Measurements from ENCODE around the gene MMS22L. TPM values are rescaled to one million over a fixed set of nuclear protein-coding genes. Genes with fewer than 3 reads are reported as not detected.

The MMS22L gene
- total RNA-seq, 1 donor from 2014 or later = 7.6 TPM

DNA sequence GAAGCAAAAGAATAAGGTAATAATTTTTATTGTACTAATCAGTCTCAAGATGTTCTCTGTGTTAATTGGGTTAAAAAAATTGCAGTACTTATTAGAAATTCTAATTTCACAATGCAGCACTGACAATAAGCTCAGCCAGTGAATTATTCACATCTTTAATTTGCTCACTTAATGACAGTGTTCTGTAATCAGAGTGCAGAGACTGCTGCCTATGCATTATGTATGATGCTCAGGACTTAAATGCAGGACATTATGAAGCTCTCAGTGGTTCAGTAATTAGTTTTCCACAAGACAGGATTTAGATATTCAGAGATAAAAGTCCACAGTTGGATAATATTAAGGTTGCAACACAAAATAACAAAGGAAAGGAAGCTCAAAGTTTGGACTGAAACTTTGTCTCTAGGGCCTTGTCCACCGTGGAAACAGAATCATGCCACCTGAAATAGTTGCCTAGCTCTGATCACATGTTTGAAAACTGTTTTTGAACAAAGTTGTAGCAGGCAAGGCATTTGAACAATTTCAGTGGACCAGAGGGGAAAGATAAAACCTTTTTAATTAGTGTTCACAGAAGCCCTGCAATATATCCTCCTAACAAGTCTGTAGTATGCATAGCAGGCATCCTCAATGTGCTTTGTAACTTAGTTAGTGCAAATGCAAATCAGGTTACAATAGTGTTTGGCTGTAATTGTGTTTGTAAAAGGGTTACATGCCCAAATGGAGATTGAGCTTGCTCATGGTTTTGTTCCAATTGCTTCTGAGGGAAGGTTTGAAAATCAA, 23.7 kb upstream of the MMS22L start:
- peaks cover 15% of the 10 kb centered on the region for H3K27me3 Mint-ChIP-seq (ENCODE audit: low read depth)
- no peaks in the 10 kb centered on the region for H3K36me3 Mint-ChIP-seq (ENCODE audit: low read depth)
- H3K27ac Mint-ChIP-seq (ENCODE audit: unreplicated experiment) = no peak overlapping the region
- no peaks in the 10 kb centered on the region for H3K9me3 Mint-ChIP-seq (ENCODE audit: low read depth)
- no peak for DNase-seq (ENCODE audit: low spot score)
- no peak overlapping the region for H3K4me3 Mint-ChIP-seq (ENCODE audit: unreplicated experiment)
- H3K4me1 Mint-ChIP-seq (ENCODE audit: low read depth) = no peaks in the 10 kb centered on the region
- TF ChIP-seq, protein P1, sequence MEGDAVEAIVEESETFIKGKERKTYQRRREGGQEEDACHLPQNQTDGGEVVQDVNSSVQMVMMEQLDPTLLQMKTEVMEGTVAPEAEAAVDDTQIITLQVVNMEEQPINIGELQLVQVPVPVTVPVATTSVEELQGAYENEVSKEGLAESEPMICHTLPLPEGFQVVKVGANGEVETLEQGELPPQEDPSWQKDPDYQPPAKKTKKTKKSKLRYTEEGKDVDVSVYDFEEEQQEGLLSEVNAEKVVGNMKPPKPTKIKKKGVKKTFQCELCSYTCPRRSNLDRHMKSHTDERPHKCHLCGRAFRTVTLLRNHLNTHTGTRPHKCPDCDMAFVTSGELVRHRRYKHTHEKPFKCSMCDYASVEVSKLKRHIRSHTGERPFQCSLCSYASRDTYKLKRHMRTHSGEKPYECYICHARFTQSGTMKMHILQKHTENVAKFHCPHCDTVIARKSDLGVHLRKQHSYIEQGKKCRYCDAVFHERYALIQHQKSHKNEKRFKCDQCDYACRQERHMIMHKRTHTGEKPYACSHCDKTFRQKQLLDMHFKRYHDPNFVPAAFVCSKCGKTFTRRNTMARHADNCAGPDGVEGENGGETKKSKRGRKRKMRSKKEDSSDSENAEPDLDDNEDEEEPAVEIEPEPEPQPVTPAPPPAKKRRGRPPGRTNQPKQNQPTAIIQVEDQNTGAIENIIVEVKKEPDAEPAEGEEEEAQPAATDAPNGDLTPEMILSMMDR (IDR thresholded peaks at IDR 0.05) = no peak

DNA sequence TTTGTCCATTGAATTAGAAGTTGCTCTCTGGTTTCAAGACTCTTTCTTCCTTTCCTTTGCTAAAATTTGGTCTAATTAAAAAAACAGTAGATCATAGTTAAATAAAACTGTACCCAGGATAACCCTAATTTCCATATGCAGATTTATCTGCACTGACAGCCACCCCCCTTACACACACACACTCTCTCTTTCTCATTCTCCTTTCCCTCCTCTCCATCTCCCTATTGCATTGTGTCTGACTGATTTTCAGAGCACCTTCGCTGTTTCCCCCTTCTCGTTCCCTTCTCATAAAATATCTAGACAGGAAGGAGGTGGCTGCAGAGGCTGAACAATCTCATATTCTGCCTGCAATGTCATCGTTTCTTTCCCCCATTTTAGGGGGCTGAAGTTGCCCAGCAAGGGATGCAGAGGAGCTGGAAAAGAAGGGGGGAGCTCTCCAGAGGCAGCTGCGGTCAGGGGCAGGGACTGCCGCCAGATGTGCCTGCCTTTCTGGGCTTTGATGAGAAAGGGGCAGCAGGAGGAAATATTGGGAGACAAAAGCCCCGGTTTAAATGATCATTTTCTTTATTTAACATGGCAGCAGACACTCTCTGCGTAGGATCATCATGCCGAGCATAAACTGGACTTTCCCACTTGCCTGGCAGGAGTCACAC, 22.5 kb upstream of the MMS22L start:
- H3K4me3 Mint-ChIP-seq (ENCODE audit: unreplicated experiment) = no peak overlapping the region
- H3K36me3 Mint-ChIP-seq (ENCODE audit: low read depth) = no peaks in the 10 kb centered on the region
- H3K4me1 Mint-ChIP-seq (ENCODE audit: low read depth) = no peaks in the 10 kb centered on the region
- TF ChIP-seq, protein P1 (IDR thresholded peaks at IDR 0.05) = no peak
- DNase-seq (ENCODE audit: low spot score) = no peak
- peaks cover 18% of the 10 kb centered on the region for H3K27me3 Mint-ChIP-seq (ENCODE audit: low read depth)
- H3K9me3 Mint-ChIP-seq (ENCODE audit: low read depth) = no peaks in the 10 kb centered on the region
- H3K27ac Mint-ChIP-seq (ENCODE audit: unreplicated experiment) = no peak overlapping the region

DNA sequence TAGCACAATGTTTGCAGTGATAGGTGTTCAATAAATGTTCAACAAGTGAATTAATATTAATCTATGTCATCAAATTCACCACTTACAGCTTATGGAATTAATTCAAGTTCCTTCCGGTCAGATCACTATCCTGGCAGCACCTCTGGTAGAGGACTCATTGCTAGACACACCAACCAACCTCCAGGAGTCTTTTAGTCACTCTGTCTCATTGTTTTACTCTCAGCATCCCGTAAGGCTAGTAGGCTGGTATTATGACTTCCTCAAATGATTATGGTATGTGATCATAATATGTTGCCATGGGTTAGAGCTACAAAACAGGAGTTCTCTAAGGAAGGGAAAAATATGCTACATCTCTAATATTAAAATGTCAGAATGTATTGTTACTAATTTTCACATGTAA, 21.7 kb upstream of the MMS22L start:
- H3K27me3 Mint-ChIP-seq (ENCODE audit: low read depth) = peaks cover 18% of the 10 kb centered on the region
- TF ChIP-seq, protein P1 (IDR thresholded peaks at IDR 0.05) = no peak
- H3K27ac Mint-ChIP-seq (ENCODE audit: unreplicated experiment) = no peak overlapping the region
- H3K36me3 Mint-ChIP-seq (ENCODE audit: low read depth) = no peaks in the 10 kb centered on the region
- H3K4me3 Mint-ChIP-seq (ENCODE audit: unreplicated experiment) = no peak overlapping the region
- H3K4me1 Mint-ChIP-seq (ENCODE audit: low read depth) = no peaks in the 10 kb centered on the region
- no peaks in the 10 kb centered on the region for H3K9me3 Mint-ChIP-seq (ENCODE audit: low read depth)
- DNase-seq (ENCODE audit: low spot score) = no peak

DNA sequence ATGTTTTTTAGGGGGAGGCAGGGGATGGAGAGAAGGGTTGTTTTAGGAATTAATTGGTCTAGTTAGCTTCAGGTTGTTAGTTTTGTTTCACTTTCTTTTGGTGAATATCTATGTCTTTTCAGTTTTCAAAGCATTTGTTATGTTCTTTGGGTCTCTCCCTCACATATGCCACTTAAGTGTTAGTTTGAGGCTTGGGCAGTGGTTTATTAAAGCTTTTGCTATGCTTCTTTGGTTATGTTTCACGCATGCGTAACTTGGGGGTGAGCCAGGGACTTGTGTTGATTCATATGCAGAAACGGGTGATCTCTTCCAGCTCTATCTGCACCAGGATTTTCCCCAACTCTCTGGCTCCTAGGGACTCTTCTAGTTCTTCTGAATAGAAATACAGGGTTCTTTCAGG, 11.4 kb upstream of the MMS22L start:
- H3K4me1 Mint-ChIP-seq (ENCODE audit: low read depth) = no peaks in the 10 kb centered on the region

DNA sequence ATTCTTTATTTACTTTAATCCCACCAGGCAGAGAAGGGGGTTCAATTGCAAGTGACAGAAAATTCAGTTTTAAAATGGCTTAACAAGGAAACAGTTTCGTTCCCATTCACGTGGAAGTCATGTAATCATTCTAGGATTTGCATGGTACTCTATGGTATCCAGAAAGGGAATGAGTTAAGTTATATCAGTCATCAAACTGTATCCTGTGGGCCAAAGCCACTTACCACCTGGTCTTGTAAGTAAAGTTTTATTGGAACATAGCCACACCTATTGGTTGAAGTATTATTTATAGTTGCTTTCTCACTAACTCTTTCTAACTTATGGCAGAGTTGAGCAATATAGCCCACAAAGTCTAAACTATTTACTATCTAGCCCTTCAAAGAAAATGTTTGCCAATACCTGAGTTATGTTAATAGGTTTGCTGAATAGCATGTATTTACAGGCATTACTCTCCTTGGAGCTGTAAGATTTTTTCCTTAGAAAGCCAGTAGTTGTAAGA, 10.2 kb upstream of the MMS22L start:
- Mint-ChIP-seq H3K36me3 (ENCODE audit: low read depth) (peaks cover 2% of the 10 kb centered on the region), H3K4me3 (ENCODE audit: unreplicated experiment) (no peak overlapping the region), H3K4me1 (ENCODE audit: low read depth) (no peaks in the 10 kb centered on the region), H3K9me3 (ENCODE audit: low read depth) (peaks cover 7% of the 10 kb centered on the region), H3K27ac (ENCODE audit: unreplicated experiment) (no peak overlapping the region), H3K27me3 (ENCODE audit: low read depth) (peaks cover 6% of the 10 kb centered on the region)
- DNase-seq (ENCODE audit: low spot score) = no peak
- TF ChIP-seq, protein P1 (IDR thresholded peaks at IDR 0.05) = no peak

More for the DNA sequence above, 11.4 kb upstream of the MMS22L start:
- H3K4me3 Mint-ChIP-seq (ENCODE audit: unreplicated experiment) = no peak overlapping the region
- no peak for DNase-seq (ENCODE audit: low spot score)
- no peak overlapping the region for H3K27ac Mint-ChIP-seq (ENCODE audit: unreplicated experiment)
- TF ChIP-seq, protein P1 (IDR thresholded peaks at IDR 0.05) = no peak
- H3K9me3 Mint-ChIP-seq (ENCODE audit: low read depth) = peaks cover 4% of the 10 kb centered on the region
- H3K36me3 Mint-ChIP-seq (ENCODE audit: low read depth) = peaks cover 2% of the 10 kb centered on the region
- peaks cover 6% of the 10 kb centered on the region for H3K27me3 Mint-ChIP-seq (ENCODE audit: low read depth)
